ENCODE results near the gene ELF5. TPM values are rescaled to one million over a fixed set of nuclear protein-coding genes. Genes with fewer than 3 reads are reported as not detected.

Gene ELF5
- total and polyA plus RNA-seq, 2 of the 8 experiments (the other 6 are each of a cell fraction or from before 2014, with no cell fraction given) = not detected

- no peak overlapping the region for H2BK20ac ChIP-seq (ENCODE audit: low read length)
- no peaks in the 10 kb centered on the region for H4K20me1 ChIP-seq (replicated peaks in 1 of 2; ENCODE audit: control insufficient read depth in 1 of 2, insufficient read depth in 2 of 2, low read length in 2 of 2)
- ChIA-PET POLR2A (ENCODE audit: partially characterized antibody) (no interaction called here), CTCF (ENCODE audit: partially characterized antibody) (interaction anchor here (1.4 to 2.6 kb wide), 2 partner anchors 17 to 35 kb away, joined by 3 to 10 read pairs; partner anchors contain the start of gene ELF5)
- no peak overlapping the region for H2BK120ac ChIP-seq (replicated peaks; ENCODE audit: low read depth, low read length)
- no peak overlapping the region for H3K23ac ChIP-seq (ENCODE audit: insufficient read length)
- DNase-seq (ENCODE audit: low read depth in 1 of 2, low spot score in 2 of 2) (no peak), FAIRE-seq (no peak)
- no peak overlapping the region for H4K5ac ChIP-seq (ENCODE audit: insufficient read length, low read depth, low read length)
- H3K9me3 ChIP-seq (ENCODE audit: insufficient read depth in 2 of 2, low read depth in 1 of 2, low read length in 1 of 2) = no peaks in the 10 kb centered on the region
- no peak overlapping the region for H3K9ac ChIP-seq (replicated peaks in 1 of 4; ENCODE audit: extremely low read depth in 1 of 4, low read depth in 3 of 4, low read length in 3 of 4)
- H4K91ac ChIP-seq (replicated peaks; ENCODE audit: insufficient read length, low read length) = no peak overlapping the region
- H2BK15ac ChIP-seq (ENCODE audit: low read length) = no peak overlapping the region
- no peak overlapping the region for H2BK5ac ChIP-seq (ENCODE audit: low read depth, low read length)
- TF ChIP-seq KDM4A (IDR thresholded peaks at IDR 0.05; ENCODE audit: low read depth, low read length, severe bottlenecking) (no peak), BACH1 (IDR thresholded peaks at IDR 0.05; ENCODE audit: low read length) (no peak), MAFK (IDR thresholded peaks at IDR 0.05; ENCODE audit: low read depth, low read length) (no peak), ZNF274 (IDR thresholded peaks at IDR 0.05; ENCODE audit: borderline replicate concordance, extremely low read depth, low read length) (no peak)
- no peak overlapping the region for H2AK5ac ChIP-seq (ENCODE audit: low read depth, low read length)
- no peak overlapping the region for H3K4ac ChIP-seq (replicated peaks; ENCODE audit: insufficient read length, low read depth, low read length)
- 92% methylated on average over 3 of the region's 3 CpGs; no CpG with 5 or more reads in 1 of the 2 experiments for WGBS, 2 experiments (ENCODE audit: extremely low coverage in 1 of 2, insufficient coverage in 1 of 2, insufficient read length in 1 of 2, insufficient replicate concordance in 2 of 2, low coverage in 1 of 2, low lambda C conversion rate in 2 of 2, missing lambda C conversion rate in 1 of 2)
- H3K79me1 ChIP-seq (ENCODE audit: low read depth, low read length) = no peaks in the 10 kb centered on the region
- H3K23me2 ChIP-seq (ENCODE audit: low read depth, low read length) = no peaks in the 10 kb centered on the region
- H3K79me2 ChIP-seq (ENCODE audit: control insufficient read depth in 1 of 2, insufficient read depth in 2 of 2, low read length in 2 of 2) = no peaks in the 10 kb centered on the region
- H3K4me3 ChIP-seq (ENCODE audit: extremely low read depth in 1 of 4, insufficient read depth in 2 of 4, low read depth in 3 of 4, low read length in 4 of 4) = no peak overlapping the region
- no peak overlapping the region for H2BK12ac ChIP-seq (ENCODE audit: low read depth, low read length)
- no peak overlapping the region for H2AFZ ChIP-seq (ENCODE audit: low read length)
- H3K14ac ChIP-seq (ENCODE audit: insufficient read length) = no peak overlapping the region
- no peak overlapping the region for H3K4me2 ChIP-seq (ENCODE audit: insufficient read depth in 1 of 2, low read depth in 2 of 2, low read length in 2 of 2)
- no peak overlapping the region for H4K8ac ChIP-seq (ENCODE audit: extremely low read depth, insufficient read depth, low read length)
- H3K27me3 ChIP-seq (replicated peaks in 1 of 4; ENCODE audit: control insufficient read depth in 3 of 4, extremely low read depth in 1 of 4, insufficient read depth in 3 of 4, low read length in 3 of 4) = no peaks in the 10 kb centered on the region
- no peaks in the 10 kb centered on the region for H3K36me3 ChIP-seq (ENCODE audit: control insufficient read depth in 2 of 4, insufficient read depth in 4 of 4, low read length in 3 of 4)
- no peak overlapping the region for H3K27ac ChIP-seq (ENCODE audit: low read depth, low read length)
- H3K56ac ChIP-seq (replicated peaks; ENCODE audit: insufficient read length, low read depth, low read length) = no peak overlapping the region
- H3K18ac ChIP-seq (ENCODE audit: extremely low read depth, low read length) = no peak overlapping the region
- H3K4me1 ChIP-seq (replicated peaks in 1 of 4; ENCODE audit: control insufficient read depth in 3 of 4, insufficient read depth in 4 of 4, low read length in 3 of 4) = no peaks in the 10 kb centered on the region
These were observed 17.1 kb upstream of the ELF5 start for GRCh38 chr11:34530545-34531234.

Measured in H1 (cell line).